Neural progenitor cell (in vitro differentiated cells): ENCODE measurements around the gene KRT15.

Source experiments
- CTCF ChIP-seq: fragments of 200-600 bp; sonication (generic); IDR thresholded peaks from 2 replicates; pipeline ENCODE4 v1.5.1; 2017; ENCODE audit warnings: antibody characterized with exemption, mild to moderate bottlenecking
- EZH2 ChIP-seq: fragments of 200-600 bp; sonication (generic); IDR thresholded peaks from 2 replicates; pipeline ENCODE4 v1.6.1; 2017; ENCODE audit warnings: antibody characterized with exemption, mild to moderate bottlenecking, moderate library complexity
- EZH2phosphoT487 ChIP-seq: fragments of 200-600 bp; sonication (generic); IDR thresholded peaks from 2 replicates; pipeline ENCODE4 v1.6.1; 2017; ENCODE audit warnings: antibody characterized with exemption

DNA sequence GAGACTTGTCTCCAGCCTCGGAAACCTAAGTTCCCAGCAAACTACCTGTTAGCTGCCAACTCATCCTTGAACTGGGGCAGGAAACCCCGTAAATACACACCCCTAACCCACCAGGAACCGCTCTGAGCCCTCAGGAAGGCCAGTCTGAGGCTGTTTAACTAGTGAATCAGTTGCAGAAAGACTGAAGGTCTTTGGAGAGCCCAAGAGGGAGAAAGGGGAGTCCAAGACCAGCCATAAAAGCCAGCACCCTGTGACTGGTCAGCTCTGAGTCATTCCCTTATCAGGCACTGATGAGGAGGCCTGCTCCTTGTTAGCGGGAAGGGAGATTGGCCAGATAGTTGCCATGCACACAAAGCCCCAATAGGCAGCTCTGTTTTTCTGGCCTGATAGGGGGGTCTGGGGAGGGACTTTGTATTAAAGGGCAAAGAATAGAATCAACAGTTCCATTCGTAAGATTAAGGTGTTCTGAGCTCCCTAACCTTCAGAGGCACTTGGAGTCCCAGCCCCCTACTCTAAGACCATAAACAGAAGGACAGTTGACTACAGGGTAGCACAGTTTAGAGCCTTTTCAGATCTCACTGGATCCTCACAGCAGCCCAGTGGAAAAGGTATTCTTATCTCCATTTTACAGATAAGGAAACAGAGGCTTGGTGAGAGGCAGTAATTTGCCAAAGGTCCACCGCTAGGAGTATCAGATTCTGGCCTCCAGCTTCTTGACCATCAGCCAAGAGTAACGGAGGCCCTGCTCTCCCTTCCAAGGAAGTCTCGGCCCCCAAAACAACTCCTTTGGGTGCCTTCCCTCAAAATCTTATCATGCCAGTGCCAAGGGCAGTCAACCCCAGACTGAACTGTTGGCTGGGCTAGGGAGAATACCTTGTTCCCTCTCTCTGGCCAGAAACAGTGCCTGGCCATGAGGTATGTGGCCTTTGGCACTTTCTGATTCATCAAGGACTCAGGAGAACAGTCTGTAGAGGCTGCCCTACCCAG lies 11.7 kb upstream of the KRT15 start:
- TF ChIP-seq CTCF (no peak), EZH2phosphoT487 (no peak), EZH2 (no peak)
